ENCODE results near the gene TAPT1.
"Not testable (repeated sequence)": the region's sequence is repeated elsewhere in the genome, so short reads cannot be mapped to it uniquely, and the experiment has no call there.

Gene TAPT1

DNA sequence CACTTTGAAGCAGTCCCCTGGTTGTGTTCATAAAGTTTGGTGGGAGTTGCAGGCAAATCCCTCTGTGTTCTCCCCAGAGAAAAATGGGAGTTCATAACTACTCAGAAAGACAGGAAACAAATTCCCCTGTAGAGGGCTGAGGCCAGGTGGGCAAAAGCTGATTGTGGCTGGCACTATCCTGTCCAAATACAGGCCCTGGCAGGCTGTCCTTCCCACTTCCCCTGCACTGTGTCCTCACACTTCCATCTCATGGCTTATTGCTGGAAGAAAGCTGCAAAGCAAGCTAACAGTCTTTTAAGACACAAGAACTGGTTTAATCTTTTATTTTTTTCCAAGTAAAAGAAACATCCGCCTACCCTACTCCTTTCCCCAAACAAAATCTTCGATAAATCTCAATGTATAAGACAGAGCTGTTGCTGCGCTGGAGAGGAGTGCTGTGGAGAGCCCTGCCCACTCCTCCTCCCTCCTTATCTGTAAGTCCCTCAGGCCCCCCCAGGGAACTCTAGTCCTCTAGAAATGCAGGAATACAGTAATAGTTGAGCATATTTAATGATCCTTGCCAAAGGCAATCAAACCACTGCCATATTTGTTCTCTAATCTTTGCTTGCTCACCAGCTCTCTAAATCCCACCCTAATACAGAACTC, 14.0 kb downstream of the TAPT1 start:
- no peak for DNase-seq (ENCODE audit: low spot score)

DNA sequence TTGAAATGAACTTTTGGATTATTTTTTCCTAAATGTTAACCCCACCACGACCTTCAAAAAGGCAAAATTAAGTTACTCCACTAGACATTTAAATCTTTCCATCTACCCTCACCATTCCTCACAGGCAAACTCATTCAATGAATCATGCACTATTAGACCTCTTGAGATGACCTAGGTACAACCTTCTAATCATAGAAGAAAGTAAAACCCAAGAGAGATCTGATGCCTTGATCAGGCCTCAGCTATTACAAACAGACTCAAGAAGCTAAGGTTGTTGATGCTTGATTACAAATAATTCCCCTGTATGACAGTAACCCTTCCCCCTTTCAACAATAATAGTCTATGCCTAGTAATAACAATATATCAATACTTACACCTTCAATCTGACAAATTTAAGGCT, 18.9 kb downstream of the TAPT1 start:
- DNase-seq (ENCODE audit: low spot score), result no peak

DNA sequence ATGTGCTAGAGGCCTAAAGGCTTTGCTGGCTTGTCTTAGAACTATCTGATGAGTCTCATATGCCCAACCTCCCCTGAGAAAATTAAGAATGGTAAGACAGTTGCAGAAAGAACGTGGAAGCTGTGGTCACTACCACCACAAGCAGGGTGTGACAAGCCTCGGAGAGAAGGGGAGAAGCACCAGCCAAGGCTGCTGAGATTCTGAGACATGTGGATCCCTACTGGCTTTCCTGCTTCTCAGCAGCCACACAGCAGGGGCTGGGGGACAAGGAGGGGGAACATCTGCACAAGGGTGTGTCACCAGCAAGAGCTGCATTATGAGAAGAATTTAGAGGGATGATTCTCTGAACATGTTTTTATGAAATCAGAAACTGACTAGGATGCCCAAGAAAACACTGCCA, 19.4 kb downstream of the TAPT1 start:
- DNase-seq (ENCODE audit: low spot score), result no peak

DNA sequence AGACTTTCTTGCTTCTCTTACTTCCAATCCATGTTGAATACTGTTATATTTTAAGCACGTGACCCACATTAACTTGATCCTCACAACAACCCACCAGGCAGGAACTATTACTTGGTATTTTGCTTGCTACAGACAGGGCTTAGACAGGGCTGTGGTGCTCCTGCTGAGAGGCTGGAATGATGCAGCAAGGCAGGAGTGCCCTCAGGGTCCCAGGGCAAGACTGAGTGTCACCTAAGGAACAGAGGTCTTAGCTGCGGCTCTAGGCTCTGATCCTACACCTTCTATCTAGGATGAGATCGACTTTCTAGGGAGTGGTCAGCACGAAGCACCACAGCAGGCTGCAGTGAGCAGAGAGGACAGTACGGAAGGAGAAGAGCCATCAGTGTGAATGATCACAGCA, 20.0 kb downstream of the TAPT1 start:
- no peak for DNase-seq (ENCODE audit: low spot score)

DNA sequence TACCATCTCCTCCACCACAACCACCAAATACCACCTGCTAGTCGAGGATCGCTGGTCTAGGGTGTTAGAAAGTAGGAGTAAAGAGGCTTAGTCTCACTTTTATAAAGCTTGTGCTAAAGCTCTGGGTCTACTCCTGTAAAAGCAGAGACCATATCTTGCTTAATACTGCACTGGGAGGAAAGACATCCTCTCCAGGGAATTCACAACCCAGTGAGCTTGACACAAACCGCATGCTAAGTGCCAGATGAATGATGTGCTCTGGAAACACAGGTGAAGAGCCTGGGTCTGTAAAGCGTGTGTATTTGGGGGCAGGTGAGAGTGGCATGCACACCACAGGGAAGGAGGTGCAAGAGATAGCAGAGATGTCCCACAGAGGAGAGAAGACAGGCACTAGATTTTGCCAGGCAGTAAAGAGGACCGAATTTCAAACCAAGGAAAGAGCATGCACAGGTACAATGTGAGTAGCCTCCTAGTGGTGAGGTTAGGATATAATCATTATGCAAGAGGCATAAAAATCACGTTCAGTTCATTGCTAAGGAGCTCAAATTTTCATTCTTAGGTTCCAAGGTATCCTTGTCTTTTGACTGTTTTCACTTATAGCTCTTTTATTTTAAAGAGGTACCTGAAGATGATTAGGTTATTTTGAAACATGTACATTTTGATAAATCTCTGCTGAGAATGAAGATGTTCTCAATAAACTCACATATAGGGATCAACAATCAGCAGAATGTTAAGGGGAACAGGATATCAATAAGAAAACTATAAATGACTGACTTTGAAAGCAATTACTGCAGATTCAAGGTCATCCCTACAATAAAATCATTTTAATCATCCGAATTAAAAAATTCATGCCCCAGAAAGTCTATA, 20.7 kb downstream of the TAPT1 start:
- peak; percentile 22 for DNase-seq (ENCODE audit: low spot score)

DNA sequence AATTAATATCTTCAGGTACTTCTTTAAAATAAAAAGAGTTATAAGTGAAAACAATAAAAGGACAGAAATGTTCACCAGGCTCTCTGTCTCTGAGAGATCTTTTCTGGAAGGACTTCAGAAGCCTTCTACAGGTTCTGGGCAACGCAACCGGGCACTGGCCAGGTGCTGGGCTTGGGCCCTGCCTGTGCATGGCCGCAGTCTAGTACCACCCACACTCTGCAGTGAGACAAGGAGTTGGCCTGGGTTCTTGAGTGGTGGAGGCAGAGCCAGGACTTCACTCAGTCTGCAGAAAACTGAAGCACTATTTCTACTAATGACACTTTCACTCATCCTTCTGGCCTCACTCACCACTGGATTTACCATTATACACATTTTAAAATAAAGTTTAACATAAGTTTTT, 21.8 kb downstream of the TAPT1 start:
- no peak for DNase-seq (ENCODE audit: low spot score)

DNA sequence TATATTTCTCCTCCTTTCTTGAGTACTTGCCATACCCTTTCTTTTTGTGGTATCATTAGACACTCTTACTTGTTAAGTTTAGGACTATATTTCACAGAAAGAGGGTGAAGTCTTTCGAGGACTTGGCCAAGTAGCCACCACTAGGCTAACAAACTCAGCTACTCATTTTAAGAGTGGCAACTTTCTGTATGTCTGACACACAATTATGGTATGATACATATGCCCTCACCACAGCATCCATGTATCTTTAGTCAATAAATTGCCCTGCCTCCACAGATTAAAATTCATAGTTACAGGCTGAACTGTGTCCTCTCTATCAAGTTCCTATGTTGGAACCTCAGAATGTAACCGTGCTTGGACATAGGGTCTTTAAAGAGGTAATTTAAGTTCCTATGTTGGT, 23.2 kb downstream of the TAPT1 start:
- DNase-seq (ENCODE audit: low spot score), result no peak

DNA sequence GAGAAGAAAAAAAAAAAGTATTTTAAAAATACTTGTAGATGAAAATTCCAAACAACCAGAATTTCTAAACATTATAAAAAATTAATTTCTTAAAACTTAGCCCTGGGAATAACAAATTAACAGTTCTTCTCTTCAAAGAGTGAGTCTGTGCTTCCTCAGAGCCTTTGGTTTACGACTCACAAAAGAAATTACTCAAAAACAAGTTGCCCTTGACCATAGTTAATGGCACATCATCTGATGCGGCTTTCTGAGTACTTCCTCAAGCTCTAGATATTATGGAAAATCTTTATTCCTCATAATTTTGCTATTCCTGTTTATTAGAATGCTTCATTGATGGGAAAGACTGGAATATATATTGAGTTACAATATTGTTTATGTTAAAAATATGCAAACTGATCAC, 23.7 kb downstream of the TAPT1 start:
- no peak for DNase-seq (ENCODE audit: low spot score)

DNA sequence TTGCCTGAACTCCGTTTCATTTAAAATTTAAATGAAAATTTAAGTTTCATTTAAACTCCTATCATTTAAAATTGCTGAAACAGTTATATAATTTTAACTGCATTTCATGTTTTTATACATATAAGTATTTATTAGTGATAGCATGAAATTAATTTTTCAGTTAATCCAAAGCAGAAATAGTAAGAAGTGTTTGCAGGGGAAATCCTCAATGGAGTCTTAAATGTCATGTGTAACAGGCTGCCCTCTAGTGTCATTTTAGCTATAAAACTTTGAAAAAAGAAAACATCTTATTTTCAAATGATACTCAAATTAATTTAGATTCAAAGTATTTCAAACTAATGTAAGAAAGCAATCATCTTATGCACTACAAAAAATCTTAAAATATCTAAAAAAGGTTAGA, 27.2 kb downstream of the TAPT1 start:
- no peak for DNase-seq (ENCODE audit: low spot score)

DNA sequence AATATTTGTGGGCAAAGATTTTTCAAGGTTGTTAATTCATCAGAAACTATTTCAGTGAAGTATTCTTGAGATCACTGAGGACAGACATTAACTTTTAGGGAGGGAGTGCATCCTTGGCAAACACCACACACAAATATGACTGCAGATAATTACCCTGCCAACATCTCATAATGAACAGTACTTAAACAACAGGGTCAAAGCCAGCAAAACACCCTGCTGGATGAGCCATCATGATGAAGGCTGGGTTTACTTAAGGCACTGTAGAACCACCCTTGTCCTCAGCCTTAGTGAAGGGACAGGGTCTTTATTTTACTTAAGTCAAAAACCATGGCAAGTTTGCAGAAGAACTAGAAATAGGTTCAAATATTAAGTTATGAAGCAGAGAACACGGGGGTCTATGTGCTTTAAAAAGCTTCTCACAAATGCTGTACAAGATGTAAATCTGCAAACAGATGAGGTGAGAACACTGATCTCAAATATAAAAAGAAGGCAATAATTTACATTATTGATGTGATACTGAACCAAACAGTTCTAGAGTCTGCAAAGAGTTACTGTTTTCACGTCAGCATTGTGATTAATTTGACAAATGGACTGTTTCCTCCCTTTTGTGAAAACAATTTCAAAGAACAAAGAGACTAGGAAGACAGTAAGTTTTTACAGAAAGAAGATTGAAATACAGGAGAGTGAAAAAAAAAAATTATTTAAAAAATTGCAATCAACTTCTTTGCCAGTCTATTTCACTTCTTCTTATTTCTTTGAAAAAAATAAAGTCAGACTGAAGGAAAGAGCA, 28.2 kb downstream of the TAPT1 start:
- no peak for DNase-seq (ENCODE audit: low spot score)

DNA sequence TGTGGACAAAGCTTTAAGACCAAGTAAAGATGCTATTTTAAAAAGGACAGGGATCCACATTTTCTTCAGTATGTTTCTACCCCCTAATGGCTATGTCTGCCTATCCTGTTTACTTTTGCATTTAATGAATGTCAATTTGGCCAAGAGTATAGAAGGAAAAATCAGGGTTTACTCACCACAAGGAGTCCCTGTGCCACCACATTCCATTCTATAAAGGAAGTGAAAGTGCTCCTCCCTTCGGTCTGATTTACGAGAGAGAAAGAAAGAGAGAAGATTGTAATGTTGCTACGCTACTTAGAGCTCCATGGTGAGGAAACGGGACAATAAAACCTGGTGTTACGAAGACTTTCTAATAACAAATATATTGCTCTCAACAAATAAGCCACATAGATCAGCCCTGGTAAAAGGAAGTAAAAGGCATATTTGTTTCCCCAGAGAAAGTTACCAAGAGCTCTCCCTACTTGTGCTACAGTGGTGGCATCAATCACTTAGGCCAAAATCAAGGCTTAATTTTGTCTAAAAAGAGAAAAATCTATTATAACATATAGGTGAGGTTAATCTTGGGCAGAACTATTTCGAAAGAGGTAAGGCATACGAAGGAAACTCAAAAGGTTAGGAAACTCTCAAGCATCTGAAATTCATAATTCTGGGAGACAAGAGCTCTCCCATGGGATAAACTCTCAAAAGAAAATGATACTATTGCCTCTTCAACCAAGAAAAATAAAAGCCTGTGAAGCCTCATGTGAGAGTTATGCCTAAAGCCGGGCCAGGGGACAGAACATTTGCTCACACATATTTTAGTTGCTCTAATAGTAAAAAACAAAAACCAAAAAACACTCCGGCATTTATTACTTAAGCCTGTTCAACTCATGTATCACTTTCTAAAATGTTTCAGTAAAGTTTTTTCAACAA, 29.5 kb downstream of the TAPT1 start:
- no peak for DNase-seq (ENCODE audit: low spot score)

DNA sequence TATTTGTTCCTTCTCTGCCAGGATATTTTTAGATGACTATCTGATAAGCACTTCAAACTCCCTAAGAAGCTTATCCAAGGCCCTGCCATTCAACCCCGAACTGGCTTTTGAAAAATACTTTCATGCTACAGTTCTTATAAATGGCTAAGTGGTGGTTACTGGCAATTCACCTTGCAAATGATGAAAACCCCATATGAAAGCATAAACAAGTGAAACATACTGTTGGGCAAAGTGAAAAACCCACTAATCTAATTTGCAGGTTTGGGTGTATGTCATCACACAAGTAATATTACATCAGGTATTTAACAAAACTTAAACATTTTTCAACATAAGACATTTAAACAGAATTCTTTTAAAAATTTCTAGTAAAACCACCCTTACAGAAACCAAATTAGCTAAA, 31.1 kb downstream of the TAPT1 start:
- no peak for DNase-seq (ENCODE audit: low spot score)

DNA sequence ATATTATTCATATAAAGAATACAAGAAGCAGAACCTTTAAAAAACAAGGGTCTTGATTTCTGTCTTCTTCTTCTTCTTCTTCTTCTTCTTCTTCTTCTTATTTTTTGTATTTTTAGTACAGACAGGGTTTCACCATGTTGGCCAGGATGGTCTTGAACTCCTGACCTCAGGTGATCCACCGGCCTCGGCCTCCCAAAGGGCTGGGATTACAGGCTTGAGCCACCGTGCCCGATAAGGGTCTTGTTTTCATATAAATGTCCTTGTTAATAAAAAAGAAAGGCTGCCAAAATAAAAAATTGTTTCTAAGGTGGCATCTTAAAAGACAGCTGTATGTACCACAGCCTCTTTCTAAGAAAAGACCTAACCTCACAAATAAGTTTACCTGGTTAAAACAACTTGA, 31.5 kb downstream of the TAPT1 start:
- not testable (repeated sequence) for DNase-seq (ENCODE audit: low spot score)

DNA sequence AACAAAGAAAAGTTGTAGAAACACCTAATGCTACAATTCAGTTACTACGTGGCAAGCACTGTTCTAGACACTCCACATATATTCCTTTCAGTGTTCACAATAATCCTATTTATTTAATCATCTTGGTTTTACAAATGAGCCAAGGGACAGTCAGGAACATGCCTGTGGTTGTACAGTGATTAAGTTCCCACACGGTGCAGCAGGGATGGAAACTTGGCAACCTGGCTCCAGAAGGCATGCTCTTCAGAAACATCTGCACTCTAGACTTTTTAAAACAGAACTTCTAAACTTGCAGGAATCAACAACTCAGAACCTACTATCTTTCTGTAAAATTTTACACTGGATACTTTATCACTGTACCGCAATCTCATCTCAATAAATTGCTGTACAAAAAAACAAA, 32.1 kb downstream of the TAPT1 start:
- DNase-seq (ENCODE audit: low spot score), result no peak

DNA sequence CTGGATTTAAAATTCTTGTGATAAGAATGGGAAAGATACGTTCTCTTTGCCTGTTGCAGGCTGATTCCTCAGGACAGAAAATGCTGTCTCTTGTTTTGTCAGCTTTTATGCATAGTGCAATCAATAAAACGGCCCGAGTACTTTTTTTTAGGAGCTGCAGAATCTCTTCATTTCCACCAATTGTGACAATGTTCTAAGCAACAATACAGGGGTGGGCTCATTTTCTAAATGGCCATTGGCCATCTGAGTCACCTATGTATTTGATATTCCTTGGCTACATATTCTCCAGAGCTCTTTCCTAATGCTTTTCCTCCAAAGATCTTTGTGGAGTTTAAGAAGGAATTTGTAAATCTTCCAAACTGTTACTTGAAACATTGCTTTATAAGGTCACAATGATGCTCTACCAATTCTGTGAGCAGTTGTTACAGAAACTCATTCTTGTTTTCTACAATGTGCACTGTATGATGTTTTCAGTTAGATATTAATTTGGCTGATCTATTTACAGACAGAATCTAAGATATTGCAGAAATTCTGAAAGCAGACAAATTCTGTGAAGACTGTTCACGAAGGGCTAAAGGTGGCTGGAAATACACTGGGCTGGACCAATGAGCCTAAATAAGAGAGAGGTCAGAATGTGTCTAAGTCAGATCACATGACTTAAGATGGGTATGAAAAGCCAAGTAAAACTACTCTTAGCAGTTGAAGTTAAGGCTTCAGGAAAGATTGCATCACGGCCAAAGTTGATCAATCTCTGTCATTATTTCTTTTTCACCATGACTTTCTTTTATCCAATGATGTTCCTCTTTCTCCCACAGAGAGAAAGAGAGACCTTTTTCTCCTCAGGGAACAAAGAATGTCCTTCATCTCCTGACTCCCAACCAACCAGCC, 33.4 kb downstream of the TAPT1 start:
- DNase-seq (ENCODE audit: low spot score), result no peak

DNA sequence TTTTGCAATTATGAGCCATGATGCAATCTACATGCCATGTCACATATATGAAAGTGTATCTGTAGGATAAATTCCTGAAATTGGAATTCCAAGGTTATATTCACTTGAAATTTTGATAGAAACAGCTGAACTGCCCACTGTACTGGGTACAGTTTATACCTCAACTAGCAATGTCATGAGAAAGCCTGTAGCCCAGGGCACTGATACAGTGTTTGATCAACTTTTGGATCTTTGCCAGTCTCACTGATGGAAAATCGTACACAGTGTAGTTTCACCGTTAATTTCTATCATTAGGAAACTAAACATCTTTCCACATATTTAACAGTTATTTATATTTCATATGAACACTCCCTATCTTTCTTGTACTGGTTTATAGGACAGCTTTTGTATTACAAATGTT, 34.2 kb downstream of the TAPT1 start:
- no peak for DNase-seq (ENCODE audit: low spot score)

DNA sequence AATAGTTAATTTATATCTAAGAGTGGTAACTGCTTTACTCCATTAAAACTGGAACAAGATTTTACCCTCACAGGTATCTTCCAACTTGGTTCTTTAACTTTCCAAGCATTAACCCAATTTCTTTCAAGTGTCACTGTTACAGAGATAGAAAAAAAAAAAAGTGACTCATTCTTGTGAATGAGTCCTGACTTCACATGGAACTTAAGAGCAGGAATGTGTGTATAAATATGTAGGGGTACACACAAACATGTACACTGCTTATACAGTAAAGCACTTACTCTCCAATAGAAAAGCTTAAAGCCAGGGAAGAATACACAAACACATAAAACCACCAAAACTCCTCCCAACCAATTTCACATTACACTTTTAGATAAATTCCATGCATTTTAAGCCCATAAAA, 38.8 kb downstream of the TAPT1 start:
- DNase-seq (ENCODE audit: low spot score), result no peak

DNA sequence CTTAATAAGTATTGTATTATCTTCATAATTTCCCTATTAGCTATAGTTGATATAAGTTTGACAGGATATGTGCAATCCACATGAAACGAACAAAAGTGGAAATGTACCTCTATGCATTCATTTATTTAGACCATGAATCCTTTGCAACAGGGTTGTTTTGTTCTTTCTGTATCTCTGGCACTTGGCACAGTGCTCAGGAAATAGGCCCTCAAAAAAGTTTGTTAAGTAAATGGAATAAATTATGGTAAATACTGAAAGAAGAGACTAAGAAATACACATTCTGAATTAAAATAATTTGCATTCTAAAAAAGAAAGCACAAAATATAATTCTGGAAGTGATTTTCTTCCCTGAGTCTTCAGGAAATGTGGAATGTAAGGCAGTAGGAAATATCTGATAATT, 39.3 kb downstream of the TAPT1 start:
- DNase-seq (ENCODE audit: low spot score), result no peak

DNA sequence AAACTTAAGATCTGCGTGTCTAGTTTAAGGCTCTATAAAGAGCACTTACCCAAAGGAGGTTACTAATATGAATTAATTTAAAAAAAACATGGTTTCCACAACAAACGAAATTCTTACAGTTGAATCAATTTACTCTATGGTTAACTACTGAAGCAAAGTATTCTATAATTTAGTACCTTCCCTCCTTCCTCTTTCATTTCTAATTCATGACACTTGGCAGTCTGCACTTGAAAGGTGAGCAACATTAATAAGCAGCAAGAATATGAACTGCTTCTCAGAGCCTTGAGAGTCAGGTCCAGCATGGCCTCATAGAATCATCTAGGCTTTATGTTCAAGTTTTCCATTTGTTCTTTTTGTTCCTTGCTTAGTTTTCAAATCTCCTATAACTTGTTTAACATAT, 42.7 kb downstream of the TAPT1 start:
- no peak for DNase-seq (ENCODE audit: low spot score)

DNA sequence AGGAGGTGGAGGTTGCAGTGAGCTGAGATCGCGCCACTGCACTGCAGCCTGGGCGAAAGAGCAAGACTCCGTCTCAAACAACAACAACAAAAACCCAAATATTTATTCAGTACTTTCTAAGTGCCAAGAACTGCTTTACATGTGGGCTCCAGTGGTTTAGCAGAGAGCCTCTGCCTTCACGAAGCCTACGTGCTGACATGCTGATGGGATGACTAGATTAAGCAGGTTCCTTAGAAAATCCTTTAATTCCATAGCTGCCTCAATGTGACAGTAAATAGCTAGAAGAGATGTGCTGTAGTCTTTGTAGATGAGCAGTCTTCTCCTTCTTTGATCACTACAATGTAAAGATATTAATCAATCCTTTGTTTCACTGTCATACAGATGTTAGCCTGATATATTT, 49.6 kb downstream of the TAPT1 start:
- no peak for DNase-seq (ENCODE audit: low spot score)

DNA sequence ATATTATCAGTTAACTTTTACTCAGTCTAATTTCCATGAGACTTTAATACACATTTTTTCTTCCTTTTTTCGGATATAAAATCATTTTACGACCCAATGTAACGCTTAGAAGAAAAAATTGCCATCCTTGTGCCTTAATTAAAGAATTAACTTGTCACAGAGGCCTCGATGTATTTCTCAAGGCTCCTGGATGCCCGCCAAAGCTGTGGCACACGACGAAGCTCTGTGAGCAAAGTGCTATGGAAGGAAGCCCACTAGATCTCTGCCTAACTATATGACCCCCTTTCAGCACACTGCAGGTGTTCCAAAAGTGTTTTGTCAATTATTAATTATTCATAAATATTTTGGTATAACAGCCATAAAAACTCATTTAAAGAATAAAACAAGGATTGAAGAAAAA, 54.4 kb downstream of the TAPT1 start:
- no peak for DNase-seq (ENCODE audit: low spot score)

All from CD4-positive, alpha-beta T cell treated with Interleukin-6 at 100 ng/mL for 8 hours (primary cell).